B cell (primary cell): ENCODE results near the gene PROM1. TPM values are rescaled to one million over a fixed set of nuclear protein-coding genes. Genes with fewer than 3 reads are reported as not detected.

Source experiments
- ATAC-seq: fragments of 200-7000 bp; cut with Tn5 transposase; one replicate; pipeline ENCODE4 v1.10.0; 2021; ENCODE audit warnings: low read depth, mild to moderate bottlenecking, moderate number of reproducible peaks, moderate library complexity
- CTCF ChIA-PET: fragments of 350-600 bp; sonication (Branson Sonifier 250); formaldehyde crosslinking; loops from one replicate; lab custom pipeline; 2021; ENCODE audit warnings: antibody characterized with exemption, inconsistent platforms; lab: Charles Lee
- POLR2A ChIA-PET: fragments of 350-600 bp; sonication (Branson Sonifier 250); formaldehyde crosslinking; loops from one replicate; lab custom pipeline; 2021; ENCODE audit warnings: antibody characterized with exemption; lab: Charles Lee
- DNase-seq: peaks from one replicate; pipeline ENCODE4 v3.0.0; 2013
- H2AFZ ChIP-seq: 2 replicates; pipeline ENCODE4 v1.6.1; 2012; ENCODE audit warnings: mild to moderate bottlenecking, low read depth, low read length; ENCODE audit not compliant: insufficient read depth, poor library complexity, severe bottlenecking
- H3K27ac ChIP-seq, 2 donors: 1 replicate in 1 of 2; 2 replicates in 1 of 2; pipeline ENCODE4 v1.5.1; 2012 to 2013; ENCODE audit warnings: low read length in 2 of 2, mild to moderate bottlenecking in 2 of 2, moderate library complexity in 1 of 2
- H3K27me3 ChIP-seq, 4 experiments: fragments of 200-600 bp in 1 of 4; sonication (generic) in 1 of 4; replicated peaks in 1 of 4; 1 replicate in 2 of 4; 2 replicates in 2 of 4; pipeline versions ENCODE4 v1.6.1 to v1.7.0; 2013 to 2016; ENCODE audit warnings: low read length in 3 of 4, mild to moderate bottlenecking in 2 of 4, mixed read lengths in 1 of 4, moderate library complexity in 1 of 4; ENCODE audit not compliant: insufficient read depth in 4 of 4, control insufficient read depth in 3 of 4; ENCODE audit errors: control extremely low read depth in 1 of 4
- H3K36me3 ChIP-seq, 2 experiments: replicated peaks in 1 of 2; 1 replicate in 1 of 2; 2 replicates in 1 of 2; pipeline versions ENCODE4 v1.6.1 to v1.7.1; 2013; ENCODE audit warnings: low read length in 1 of 2; ENCODE audit not compliant: insufficient read depth in 2 of 2, control insufficient read depth in 1 of 2; ENCODE audit errors: control extremely low read depth in 1 of 2, extremely low read depth in 1 of 2
- H3K4me1 ChIP-seq, 2 donors: fragments of 200-600 bp in 1 of 2; sonication (generic) in 1 of 2; 1 replicate in 1 of 2; 2 replicates in 1 of 2; pipeline versions ENCODE4 v1.5.1 to v1.6.1; 2013 to 2017; ENCODE audit warnings: low read length in 2 of 2; ENCODE audit not compliant: control insufficient read depth in 2 of 2, insufficient read depth in 2 of 2
- H3K4me2 ChIP-seq: replicated peaks from 2 replicates; pipeline ENCODE3; 2012; ENCODE audit warnings: mild to moderate bottlenecking, low read depth, low read length; ENCODE audit not compliant: poor library complexity, severe bottlenecking
- H3K4me3 ChIP-seq, 5 experiments: fragments of 200-600 bp in 1 of 5; sonication (generic) in 1 of 5; 1 replicate in 3 of 5; 2 replicates in 2 of 5; pipeline versions ENCODE4 v1.5.1 to v1.7.0; 2011 to 2016; ENCODE audit warnings: low read length in 4 of 5, mild to moderate bottlenecking in 4 of 5, low read depth in 2 of 5, control low read depth in 1 of 5, moderate library complexity in 1 of 5; ENCODE audit not compliant: insufficient read depth in 1 of 5; ENCODE audit errors: control extremely low read depth in 1 of 5, extremely low read depth in 1 of 5
- H3K79me2 ChIP-seq: fragments of 200-600 bp; sonication (generic); one replicate; pipeline ENCODE4 v1.6.0; 2016; ENCODE audit warnings: low read length; ENCODE audit not compliant: control insufficient read depth, insufficient read depth
- H3K9ac ChIP-seq: fragments of 200-600 bp; sonication (generic); 2 replicates; pipeline ENCODE4 v1.6.1; 2017; ENCODE audit warnings: mild to moderate bottlenecking, low read length, moderate library complexity
- H3K9me3 ChIP-seq, 3 donors: one replicate each; pipeline versions ENCODE4 v1.6.1 to v1.7.1; 2013; ENCODE audit warnings: low read length in 2 of 3; ENCODE audit not compliant: control insufficient read depth in 2 of 3, insufficient read depth in 1 of 3; ENCODE audit errors: control extremely low read depth in 1 of 3
- H4K20me1 ChIP-seq: 2 replicates; pipeline ENCODE4 v1.6.0; 2012; ENCODE audit warnings: mild to moderate bottlenecking, low read length; ENCODE audit not compliant: insufficient read depth, control insufficient read depth, poor library complexity, severe bottlenecking
- H3K27ac Mint-ChIP-seq: one replicate; pipeline ENCODE4 v1.8.0; 2021; ENCODE audit warnings: mixed read lengths
- H3K27me3 Mint-ChIP-seq: one replicate; pipeline ENCODE4 v1.8.0; 2021; ENCODE audit warnings: mixed read lengths
- H3K4me1 Mint-ChIP-seq: one replicate; pipeline ENCODE4 v1.8.0; 2021; ENCODE audit warnings: mixed read lengths
- H3K4me3 Mint-ChIP-seq: one replicate; pipeline ENCODE4 v1.8.0; 2021; ENCODE audit warnings: mixed read lengths
- H3K9me3 Mint-ChIP-seq: one replicate; pipeline ENCODE4 v1.8.0; 2022; ENCODE audit warnings: mixed read lengths; ENCODE audit not compliant: insufficient read depth
- CTCF ChIP-seq: fragments of 200-600 bp; IDR thresholded peaks from one replicate; pipeline ENCODE4 v1.8.0; 2022; ENCODE audit warnings: antibody characterized with exemption, mild to moderate bottlenecking
- EZH2 ChIP-seq: IDR thresholded peaks from 2 replicates; pipeline ENCODE4 v1.6.1; 2012; ENCODE audit warnings: borderline replicate concordance, low read depth, mild to moderate bottlenecking, moderate library complexity, low read length; ENCODE audit not compliant: insufficient read depth, poor library complexity, severe bottlenecking
- WGBS: methylation state at CpG from one replicate; pipeline ENCODE4 v1.1.5; 2013; ENCODE audit warnings: missing lambda C conversion rate; ENCODE audit not compliant: insufficient coverage; 5-methylcytosine and 5-hydroxymethylcytosine counted together
- intact Hi-C: fragments of 100-400 bp; cut with micrococcal nuclease; formaldehyde crosslinking; loops from one replicate; pipeline ENCODE4 v1.10.0; 2022
- polyA plus RNA-seq: library from polyadenylated mRNA; depleted of rRNA; stranded (reverse); fragments of >200 nt; gene quantifications from 2 replicates; pipeline ENCODE4 v1.2.3, GENCODE V29; 2012
- total RNA-seq, 2 donors: library from RNA; stranded (reverse); fragments of 120-200 nt in 1 of 2; gene quantifications; 1 replicate in 1 of 2; 2 replicates in 1 of 2; pipeline versions ENCODE4 v1.2.3 to v1.2.4, GENCODE V29; 2013 to 2022

PROM1 gene
- total and polyA plus RNA-seq, 2 donors (not counting 1 experiment from before 2014, with no cell fraction given), result 0.04 TPM; not detected in 1

- no peaks in the 10 kb centered on the region for H3K9me3 Mint-ChIP-seq
These were observed 96.9 kb downstream of the PROM1 start for GRCh38 chr4:15986907-15987306.

GRCh38 chr4:15983610-15984009 lies 100.2 kb downstream of the PROM1 start:
- Histone ChIP-seq H3K27ac (no peak overlapping the region), H3K36me3 (no peaks in the 10 kb centered on the region), H3K4me1 (no peaks in the 10 kb centered on the region), H3K9me3 (no peaks in the 10 kb centered on the region), H3K9ac (no peak overlapping the region), H3K79me2 (no peaks in the 10 kb centered on the region), H4K20me1 (no peaks in the 10 kb centered on the region), H3K4me3 (no peak overlapping the region), H3K4me2 (no peak overlapping the region), H3K27me3 (no peaks in the 10 kb centered on the region), H2AFZ (no peak overlapping the region)
- Mint-ChIP-seq H3K4me1 (no peaks in the 10 kb centered on the region), H3K4me3 (no peak overlapping the region), H3K9me3 (no peaks in the 10 kb centered on the region), H3K27me3 (peaks cover 6% of the 10 kb centered on the region), H3K27ac (no peak overlapping the region)
- ChIA-PET CTCF (no interaction called here), POLR2A (no interaction called here)
- whole genome bisulfite sequencing, result 82% methylated on average over 1 of the region's 2 CpGs
- intact Hi-C loops, result no loop called here
- ATAC-seq, result no peak
- TF ChIP-seq EZH2, result no peak
- no peak for TF ChIP-seq CTCF
- no peak for DNase-seq

More at GRCh38 chr4:15986907-15987306, 96.9 kb downstream of the PROM1 start:
- no peak overlapping the region for H3K4me3 ChIP-seq
- no peak overlapping the region for H3K27ac ChIP-seq
- ATAC-seq (no peak), DNase-seq (no peak)
- peaks cover 6% of the 10 kb centered on the region for H3K27me3 Mint-ChIP-seq
- no peaks in the 10 kb centered on the region for H3K9me3 ChIP-seq
- no peak overlapping the region for H3K9ac ChIP-seq
- CTCF ChIA-PET, result interaction anchor here (2.0 kb wide), 1 partner anchor 15 kb away, joined by 6 read pairs; no protein-coding TSS in a partner anchor
- WGBS, result 76% methylated on average over 4 of the region's 5 CpGs
- H3K27ac Mint-ChIP-seq, result no peak overlapping the region
- H4K20me1 ChIP-seq, result no peaks in the 10 kb centered on the region
- POLR2A ChIA-PET, result no interaction called here
- no peak overlapping the region for H3K4me2 ChIP-seq
- no peak for TF ChIP-seq CTCF
- TF ChIP-seq EZH2, result no peak
- no peaks in the 10 kb centered on the region for H3K36me3 ChIP-seq
- no peaks in the 10 kb centered on the region for H3K4me1 ChIP-seq
- H3K27me3 ChIP-seq, result no peaks in the 10 kb centered on the region
- intact Hi-C loops, result no loop called here
- no peak overlapping the region for H2AFZ ChIP-seq
- no peak overlapping the region for H3K4me3 Mint-ChIP-seq
- no peaks in the 10 kb centered on the region for H3K79me2 ChIP-seq
- H3K4me1 Mint-ChIP-seq, result no peaks in the 10 kb centered on the region
